ENCODE data around the gene TEX50.
"Not testable (repeated sequence)": the region's sequence is repeated elsewhere in the genome, so short reads cannot be mapped to it uniquely, and the experiment has no call there.

TEX50 gene

DNA sequence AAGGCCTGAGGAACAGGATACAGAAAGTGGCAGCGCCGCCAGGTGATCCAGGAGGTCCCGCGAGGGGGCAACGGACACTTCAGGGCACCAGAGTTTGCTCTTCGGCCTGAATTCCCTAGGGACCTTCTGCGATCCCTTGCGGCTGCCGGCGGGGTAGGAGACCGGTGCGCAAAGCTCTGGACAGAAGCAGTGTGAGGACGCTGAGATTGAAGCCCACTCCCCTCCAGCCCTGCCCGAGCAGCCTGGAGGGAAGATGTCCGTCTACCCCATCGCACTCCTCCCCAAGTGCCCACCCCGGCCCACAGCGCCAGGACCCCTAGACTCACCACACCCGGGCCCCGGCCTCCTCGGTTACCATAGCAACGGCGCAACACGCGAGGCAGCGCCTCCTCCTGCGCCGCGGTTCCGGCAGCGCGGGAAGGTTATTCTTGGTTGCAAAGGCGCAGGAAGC, 34.4 kb downstream of the TEX50 start, which contains the start of gene ANKRD45:
ANKRD45 (minus strand) TSS at position 361 of the 451 bp plus-strand sequence. CDS start 10,433 bp downstream, outside the sequence.
- Histone ChIP-seq H3K4me3 (peak within 1 kb of the TSS; percentile 68), H3K27ac (no peak within 1 kb of the TSS)
- DNase-seq (ENCODE audit: low spot score), result no peak
- TF ChIP-seq, protein P1, sequence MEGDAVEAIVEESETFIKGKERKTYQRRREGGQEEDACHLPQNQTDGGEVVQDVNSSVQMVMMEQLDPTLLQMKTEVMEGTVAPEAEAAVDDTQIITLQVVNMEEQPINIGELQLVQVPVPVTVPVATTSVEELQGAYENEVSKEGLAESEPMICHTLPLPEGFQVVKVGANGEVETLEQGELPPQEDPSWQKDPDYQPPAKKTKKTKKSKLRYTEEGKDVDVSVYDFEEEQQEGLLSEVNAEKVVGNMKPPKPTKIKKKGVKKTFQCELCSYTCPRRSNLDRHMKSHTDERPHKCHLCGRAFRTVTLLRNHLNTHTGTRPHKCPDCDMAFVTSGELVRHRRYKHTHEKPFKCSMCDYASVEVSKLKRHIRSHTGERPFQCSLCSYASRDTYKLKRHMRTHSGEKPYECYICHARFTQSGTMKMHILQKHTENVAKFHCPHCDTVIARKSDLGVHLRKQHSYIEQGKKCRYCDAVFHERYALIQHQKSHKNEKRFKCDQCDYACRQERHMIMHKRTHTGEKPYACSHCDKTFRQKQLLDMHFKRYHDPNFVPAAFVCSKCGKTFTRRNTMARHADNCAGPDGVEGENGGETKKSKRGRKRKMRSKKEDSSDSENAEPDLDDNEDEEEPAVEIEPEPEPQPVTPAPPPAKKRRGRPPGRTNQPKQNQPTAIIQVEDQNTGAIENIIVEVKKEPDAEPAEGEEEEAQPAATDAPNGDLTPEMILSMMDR (IDR thresholded peaks at IDR 0.05), result no peak

DNA sequence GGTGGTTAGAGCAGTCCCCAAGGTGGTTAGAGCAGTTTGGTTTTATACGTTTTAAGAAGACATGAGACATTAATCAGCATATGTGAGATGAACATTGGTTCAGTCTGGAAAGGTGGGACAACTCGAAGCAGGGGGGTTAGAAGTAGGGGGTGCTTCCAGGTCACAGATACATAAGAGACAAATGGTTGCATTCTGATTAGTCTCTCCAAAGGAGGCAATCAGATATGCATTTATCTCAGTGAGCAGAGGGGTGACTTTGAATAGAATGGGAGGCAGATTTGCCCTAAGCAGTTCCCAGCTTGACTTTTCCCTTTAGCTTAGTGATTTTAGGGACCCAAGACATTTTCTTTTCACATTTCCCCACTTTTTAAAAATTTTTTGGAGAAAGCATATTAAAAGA, 39.4 kb downstream of the TEX50 start:
- DNase-seq (ENCODE audit: low spot score); H3K27ac ChIP-seq; H3K4me3 ChIP-seq: not testable (repeated sequence)

DNA sequence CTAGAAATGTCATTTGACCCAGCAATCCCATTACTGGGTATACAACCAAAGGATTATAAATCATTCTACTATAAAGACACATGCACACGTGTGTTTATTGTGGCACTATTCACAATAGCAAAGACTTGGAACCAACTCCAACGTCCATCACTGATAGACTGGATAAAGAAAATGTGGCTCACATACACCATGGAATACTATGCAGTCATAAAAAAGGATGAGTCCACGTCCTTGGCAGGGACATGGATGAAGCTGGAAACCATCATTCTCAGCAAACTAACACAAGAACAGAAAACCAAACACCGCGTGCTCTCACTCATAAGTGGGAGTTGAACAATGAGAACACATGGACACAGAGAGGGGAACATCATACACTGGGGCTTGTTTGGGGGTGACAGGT, 45.0 kb downstream of the TEX50 start:
- not testable (repeated sequence) for DNase-seq (ENCODE audit: low spot score); H3K4me3 ChIP-seq; H3K27ac ChIP-seq

DNA sequence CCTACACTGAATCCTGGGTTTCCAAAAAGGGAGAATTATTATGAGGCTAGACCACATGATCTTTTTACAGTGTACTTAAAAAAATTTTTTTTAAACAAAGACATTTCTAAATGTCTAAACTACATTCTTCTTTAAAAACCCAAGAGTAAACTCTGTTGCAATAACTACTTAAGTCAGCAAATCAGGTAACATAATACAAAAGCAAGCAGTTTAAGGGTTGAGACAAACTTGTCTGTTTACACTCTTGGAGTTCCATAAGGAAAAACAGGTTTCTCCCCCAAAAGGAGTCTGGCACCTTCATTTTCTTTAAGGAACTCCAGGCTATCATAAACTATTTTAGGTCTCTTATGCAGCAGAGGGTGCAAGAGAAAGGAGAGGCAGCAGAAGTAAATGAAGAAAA, 47.0 kb downstream of the TEX50 start:
- DNase-seq (ENCODE audit: low spot score), result no peak
- TF ChIP-seq, protein P1 (IDR thresholded peaks at IDR 0.05), result no peak
- Histone ChIP-seq H3K4me3 (no peak overlapping the region), H3K27ac (no peak overlapping the region)

DNA sequence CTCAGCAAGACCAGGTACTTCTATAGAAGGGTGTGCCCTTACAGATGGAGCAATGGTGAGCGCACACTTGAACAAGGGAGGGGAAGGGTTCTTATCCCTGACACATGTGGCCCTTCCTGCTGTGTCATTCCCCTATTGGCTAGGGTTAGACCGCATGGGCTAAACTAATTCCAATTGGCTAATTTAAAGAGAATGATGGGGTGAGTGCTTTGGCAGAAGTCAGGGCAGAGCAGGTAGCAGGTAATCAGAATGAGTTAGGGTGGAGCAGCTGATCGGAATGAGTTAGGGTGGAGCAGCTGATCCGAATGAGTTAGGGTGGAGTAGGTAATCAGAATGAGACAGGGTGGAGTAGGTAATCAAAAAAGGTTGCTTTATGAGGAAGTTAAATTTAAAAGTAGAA, 48.7 kb downstream of the TEX50 start:
- H3K4me3 ChIP-seq; H3K27ac ChIP-seq; DNase-seq (ENCODE audit: low spot score): not testable (repeated sequence)

DNA sequence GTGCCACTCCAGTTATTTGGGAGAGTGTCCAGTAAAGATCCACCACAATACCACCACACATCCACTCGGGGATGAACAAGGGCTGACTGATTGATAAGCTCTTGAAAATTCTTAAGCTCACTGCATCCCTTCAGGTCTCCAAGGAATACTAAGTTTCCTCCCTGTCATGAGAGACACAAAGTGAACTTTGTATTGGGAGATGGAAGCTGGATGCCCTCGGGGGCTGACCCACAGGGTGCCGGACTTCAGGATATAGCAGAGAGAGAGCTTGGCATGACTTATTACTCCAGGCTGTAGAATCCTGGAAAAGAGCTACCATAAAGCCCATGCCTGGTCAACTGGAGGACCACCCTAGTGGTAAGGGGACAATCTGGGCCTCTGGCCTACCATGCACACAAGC, 50.0 kb downstream of the TEX50 start:
- not testable (repeated sequence) for H3K4me3 ChIP-seq; DNase-seq (ENCODE audit: low spot score); H3K27ac ChIP-seq

Data from coronary artery (tissue), 2 donors.